Ureter (tissue), 1 donor: ENCODE results near the gene SLC26A4. TPM values are rescaled to one million over a fixed set of nuclear protein-coding genes. Genes with fewer than 3 reads are reported as not detected.
"Not testable (repeated sequence)": the region's sequence is repeated elsewhere in the genome, so short reads cannot be mapped to it uniquely, and the experiment has no call there.

Source experiments
- DNase-seq: peaks from one replicate; pipeline ENCODE4 v3.0.0-alpha.2; 2020; ENCODE audit warnings: low spot score
- total RNA-seq: library from RNA; stranded (reverse); gene quantifications from one replicate; pipeline ENCODE4 v1.2.4, GENCODE V29; 2023
- donor health status: DM: yes; HTN: yes; CAD: no.

The SLC26A4 gene
- 1.4 TPM for total RNA-seq

DNA sequence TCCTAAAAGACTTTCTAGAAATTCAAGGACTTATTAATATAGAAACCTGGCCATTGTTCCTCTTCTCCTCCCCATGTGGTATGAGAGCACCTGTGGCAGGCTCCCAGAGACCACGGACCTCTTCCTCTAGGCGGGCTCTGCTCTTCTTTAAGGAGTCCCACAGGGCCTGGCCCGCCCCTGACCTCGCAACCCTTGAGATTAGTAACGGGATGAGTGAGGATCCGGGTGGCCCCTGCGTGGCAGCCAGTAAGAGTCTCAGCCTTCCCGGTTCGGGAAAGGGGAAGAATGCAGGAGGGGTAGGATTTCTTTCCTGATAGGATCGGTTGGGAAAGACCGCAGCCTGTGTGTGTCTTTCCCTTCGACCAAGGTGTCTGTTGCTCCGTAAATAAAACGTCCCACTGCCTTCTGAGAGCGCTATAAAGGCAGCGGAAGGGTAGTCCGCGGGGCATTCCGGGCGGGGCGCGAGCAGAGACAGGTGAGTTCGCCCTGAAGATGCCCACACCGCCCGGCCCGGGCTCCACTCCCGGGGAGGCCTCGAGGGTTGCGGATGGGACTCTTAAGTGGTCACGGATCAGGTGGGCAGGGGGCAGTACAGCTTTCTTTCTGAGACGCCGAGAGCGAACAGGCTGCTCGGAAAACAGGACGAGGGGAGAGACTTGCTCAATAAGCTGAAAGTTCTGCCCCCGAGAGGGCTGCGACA is at the start of gene SLC26A4:
Gene SLC26A4 (plus strand): TSS at position 448 of the 700 bp plus-strand sequence. CDS start 814 bp downstream, outside the sequence.
- DNase-seq, result no peak

DNA sequence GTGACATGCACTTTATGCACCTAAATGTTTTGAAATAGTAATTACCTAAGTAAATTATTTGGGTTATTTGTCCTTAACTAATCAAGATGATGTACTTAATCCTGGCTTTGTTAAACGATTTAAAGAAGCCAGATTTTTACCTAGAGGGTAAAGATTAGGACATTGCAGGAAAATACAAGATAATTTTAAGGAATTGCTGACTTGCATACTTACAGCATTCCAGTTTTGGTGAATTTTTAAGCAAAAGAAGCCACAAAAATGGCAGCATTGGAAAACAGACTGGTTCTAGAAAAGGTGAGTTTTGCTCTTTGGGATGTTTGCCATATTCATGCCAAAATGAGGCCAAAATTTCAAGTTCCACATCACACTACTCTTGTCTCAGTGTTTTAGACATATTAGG is 47.2 kb upstream of the SLC26A4 start:
- DNase-seq, result no peak

DNA sequence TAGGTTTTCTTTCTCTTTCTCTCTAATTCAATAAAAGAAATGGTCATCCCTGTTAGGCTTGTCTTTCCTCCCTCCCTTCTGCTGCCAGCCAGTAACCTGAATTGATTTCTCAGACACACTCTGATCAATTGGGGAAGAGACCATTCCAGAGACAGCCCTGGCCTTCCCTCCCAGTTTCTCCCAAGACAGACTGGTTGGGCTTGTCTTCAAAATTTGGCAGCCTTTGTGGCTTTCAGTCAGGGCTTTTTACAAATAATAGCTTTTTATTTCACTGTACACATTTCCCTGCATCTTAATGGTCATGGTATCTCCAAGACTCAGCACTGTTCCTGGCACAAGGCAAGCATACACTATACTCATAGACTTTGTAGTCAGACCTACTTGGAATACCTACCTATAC is 46.7 kb upstream of the SLC26A4 start:
- DNase-seq, result no peak

DNA sequence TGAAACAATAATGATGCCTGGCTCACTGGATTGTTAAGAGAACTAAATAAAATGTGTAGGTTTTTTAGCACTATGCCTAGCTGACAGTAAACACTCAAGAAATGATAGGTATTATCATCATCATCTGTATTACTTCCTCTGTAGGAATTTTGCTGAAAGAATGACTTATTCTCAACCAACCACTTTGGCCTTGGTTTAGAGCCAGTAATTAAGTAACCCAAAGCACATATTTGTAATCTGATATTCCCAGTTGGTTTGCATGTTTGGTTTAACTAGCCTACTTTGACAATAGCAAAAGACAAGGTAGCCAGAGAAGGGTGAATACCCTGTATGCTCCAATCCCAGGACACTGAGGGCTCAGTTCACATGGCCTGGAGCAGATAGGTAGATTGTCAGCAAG is 46.2 kb upstream of the SLC26A4 start:
- DNase-seq, result no peak

DNA sequence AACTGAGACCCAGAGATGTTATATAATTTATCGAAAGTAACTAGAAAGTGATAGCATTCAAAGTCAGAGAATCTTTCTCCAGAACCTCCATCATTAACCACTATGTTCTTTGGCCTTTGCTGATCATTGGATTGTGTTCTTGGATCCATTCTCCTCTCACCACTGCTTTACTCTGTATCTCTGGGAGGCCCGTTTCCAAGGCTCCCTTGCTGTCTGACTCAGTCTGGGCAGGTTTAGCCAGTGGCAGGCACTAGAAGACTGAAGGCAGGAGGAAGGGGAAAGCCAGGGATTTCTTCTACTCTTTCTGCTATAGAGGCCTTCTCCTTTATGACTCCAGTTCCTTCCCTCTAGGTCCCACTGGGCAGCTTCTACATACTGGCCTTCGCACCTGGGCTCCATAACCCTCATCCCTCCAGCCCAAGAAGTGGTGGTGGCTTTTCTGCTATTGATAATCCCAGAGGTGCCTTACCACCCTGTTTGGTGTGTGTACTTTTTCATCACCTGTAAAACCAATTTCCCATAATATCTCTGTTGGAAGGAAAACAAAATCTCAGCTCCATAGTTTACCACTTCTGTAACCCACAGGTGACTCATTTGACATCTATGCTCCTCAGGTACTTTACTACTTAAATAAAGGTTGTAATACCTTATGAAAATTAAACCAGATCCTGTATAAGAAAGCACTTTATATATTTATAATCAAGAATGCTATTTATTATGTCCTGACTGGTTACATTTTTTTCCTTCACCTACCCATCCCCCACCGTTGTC is 44.5 kb upstream of the SLC26A4 start:
- DNase-seq, result no peak

- DNase-seq, result no peak
Observed at GRCh38 chr7:107622429-107622828, 38.2 kb upstream of the SLC26A4 start.

DNA sequence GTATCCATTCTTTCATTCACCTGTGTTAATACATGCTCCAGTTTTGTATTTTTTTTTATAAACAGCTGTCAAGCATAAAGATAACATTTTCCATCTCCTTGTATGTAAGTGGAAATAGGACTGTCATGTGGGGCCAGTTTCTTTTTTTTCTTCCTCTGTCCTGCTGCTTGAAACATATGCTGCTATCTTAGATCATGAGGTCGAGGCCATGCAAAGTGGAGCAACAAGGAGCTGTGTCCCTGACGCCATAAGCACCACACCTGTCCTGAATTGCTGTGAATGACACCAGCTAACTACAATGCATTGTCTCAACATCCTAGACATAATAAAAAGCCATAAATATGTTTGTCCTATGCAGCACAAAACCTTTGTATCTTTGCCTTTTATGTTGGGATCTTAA is 37.7 kb upstream of the SLC26A4 start:
- DNase-seq, result no peak

DNA sequence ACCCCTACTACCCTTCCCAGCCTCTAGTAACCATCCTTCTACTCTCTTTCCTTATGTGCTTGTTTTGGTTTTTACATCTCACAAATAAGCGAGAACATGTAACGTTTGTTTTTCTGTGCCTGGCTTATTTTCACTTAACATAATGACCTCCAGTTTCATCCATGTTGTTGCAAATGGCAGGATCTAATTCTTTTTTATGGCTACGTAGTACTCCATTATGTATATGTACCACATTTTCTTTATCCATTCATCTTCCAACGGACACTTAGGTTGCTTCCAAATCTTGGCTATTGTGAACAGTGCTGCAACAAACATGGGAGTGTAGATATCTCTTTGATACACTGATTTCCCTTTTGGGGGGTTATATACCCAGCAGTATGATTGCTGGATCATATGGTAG is 33.6 kb upstream of the SLC26A4 start:
- DNase-seq, result no peak

DNA sequence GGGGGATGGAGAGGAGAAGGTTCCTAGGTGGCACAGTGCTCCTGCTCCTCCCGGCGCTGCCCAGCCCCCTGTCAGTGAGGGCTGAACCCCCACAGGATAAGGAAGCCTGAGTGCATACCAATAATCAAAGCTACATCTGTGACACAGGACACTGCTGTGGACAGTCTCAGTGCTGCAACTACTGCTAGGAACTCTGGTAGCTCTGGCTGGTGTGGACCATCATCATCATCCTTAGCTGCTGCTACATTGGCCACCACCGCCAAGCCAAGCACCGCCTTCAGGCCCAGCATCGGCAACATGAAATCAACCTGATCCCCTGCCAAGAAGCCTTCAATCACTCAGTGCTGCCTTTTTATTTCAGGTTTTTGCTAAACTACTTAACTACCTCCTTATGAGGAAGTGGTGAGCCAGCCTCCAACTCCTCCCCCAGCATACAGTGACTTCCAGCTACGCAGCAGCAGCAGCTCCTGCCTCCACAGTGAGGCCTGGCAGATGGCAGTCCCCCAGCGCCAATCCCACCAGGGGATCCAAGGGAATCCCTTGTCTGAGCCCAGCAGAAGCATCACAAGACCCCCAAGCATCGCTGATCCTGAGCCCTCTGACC is 32.1 kb upstream of the SLC26A4 start:
- DNase-seq, result no peak

DNA sequence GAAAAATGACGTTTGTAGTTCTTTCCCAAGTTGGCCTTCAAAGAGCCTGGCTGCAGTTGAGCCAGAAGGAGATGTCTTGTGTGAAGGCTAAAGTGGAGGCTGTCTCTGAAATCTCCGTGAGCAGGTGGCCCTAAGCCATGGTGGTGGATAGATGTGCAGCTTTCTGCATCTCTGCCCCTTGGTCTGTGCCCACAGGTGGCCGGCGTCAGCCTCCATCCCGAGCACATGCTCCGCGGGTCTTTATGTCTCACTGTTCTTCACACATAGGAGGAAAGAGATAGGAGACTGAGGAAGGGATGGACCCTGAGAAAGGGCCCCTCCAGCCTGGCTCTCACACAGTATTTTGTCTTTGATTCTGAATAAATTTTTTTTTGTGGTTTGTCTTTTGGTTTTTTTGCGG is 30.3 kb upstream of the SLC26A4 start:
- no peak for DNase-seq

GRCh38 chr7:107631588-107632491 is 28.8 kb upstream of the SLC26A4 start:
- no peak for DNase-seq

GRCh38 chr7:107632492-107632865 is 28.1 kb upstream of the SLC26A4 start:
- DNase-seq, result no peak

GRCh38 chr7:107638594-107638993 is 22.0 kb upstream of the SLC26A4 start:
- DNase-seq, result no peak

- not testable (repeated sequence) for DNase-seq
Observed at GRCh38 chr7:107639070-107639469, 21.6 kb upstream of the SLC26A4 start.

- no peak for DNase-seq
Observed at GRCh38 chr7:107641676-107642075, 19.0 kb upstream of the SLC26A4 start.

- DNase-seq, result no peak
Observed at GRCh38 chr7:107642501-107642900, 18.1 kb upstream of the SLC26A4 start.

DNA sequence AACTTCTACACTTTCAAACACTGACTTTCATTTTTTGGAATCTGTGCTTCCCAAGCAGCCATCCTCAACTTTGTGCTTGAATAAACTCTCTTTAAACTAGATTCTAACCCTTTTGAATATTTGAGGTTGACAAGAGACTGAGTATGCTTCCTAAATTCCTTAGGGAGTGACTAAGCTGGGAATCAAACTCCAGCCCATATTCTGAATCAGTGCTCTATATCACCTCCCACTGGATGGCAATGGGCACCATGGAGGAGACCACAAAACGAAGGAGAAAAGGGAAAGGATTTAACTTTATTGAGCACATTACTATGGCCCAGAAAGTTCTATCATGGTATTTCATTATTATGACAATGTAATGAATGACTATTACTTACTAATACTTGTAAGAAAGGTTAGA is 17.2 kb upstream of the SLC26A4 start:
- DNase-seq, result no peak

DNA sequence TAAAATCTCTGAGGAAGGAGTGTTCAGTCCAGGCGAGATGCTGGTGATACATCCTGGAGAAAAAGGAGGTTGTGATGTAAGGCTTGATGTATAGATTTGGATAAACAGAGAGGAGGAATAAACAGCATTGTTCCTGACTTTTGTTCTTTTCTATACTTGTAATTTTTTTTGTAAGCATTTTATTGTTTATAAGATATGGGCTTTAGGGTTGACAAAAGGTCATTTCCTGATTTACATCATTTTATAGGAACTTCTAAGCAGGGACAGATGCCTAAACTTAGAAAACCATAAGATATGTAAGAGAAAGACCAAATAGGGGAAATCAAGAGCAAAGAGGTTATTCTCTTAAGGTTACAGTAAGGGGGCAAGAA is 16.7 kb upstream of the SLC26A4 start:
- DNase-seq, result no peak

- no peak for DNase-seq
Observed at GRCh38 chr7:107644309-107644974, 16.2 kb upstream of the SLC26A4 start.

DNA sequence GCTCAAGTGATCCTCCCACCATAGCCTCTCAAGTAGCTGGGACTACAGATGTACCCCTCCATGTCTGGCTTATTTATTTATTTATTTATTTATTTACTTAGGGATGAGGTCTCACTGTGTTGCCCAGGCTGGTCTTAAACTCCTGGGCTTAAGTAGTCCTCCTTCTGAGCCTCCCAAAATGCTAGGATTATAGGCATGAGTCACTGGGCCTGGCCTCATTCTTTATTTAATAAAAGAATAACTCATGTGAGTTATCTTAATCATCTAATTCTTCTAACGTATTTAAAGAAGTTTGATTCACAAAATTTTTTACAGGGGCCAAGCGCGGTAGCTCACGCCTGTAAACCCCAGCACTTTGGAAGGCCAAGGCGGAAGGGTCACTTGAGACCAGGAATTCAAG is 8.0 kb upstream of the SLC26A4 start:
- no peak for DNase-seq

DNA sequence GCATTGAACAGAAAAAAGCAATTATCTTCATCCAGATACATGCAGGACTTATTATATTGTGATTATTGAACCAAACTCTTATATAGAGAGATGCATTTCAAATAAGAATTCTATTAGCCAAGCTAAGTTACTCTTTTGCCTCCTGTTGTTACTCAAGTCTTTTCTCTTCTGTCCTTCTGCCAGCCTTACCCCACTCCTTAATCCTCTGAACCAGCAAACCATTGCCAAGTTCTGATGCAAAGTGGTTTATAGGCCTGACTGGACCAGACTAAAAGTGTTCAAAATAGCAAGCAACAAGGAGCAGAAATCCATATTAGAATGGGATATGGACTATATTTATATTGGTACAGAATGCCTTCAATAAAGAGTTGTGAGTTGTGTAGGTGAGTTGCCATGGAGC is 2.2 kb upstream of the SLC26A4 start:
- no peak for DNase-seq

DNA sequence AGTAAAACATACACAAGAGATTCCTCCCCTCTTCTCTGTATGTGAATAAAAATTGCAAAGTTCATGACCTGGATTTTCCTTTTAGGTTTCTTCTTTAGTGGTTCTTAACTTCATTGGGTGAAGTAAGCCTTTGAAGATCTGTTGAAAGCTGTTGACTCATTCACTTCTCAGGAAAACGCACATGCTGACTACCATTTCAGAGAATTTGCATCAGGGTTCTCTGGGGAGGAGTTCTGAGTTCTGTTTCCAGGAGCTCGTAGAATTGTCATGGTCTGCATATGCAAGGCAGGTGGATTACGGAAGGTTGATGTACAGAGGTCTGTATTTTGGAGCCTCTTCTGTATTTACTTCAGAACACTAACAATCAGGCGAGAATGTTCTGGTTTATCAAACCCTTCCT is 962 bp upstream of the SLC26A4 start:
- DNase-seq, result no peak
